Endodermal cell (in vitro differentiated cells): ENCODE measurements around the gene TUBB4A. TPM values are rescaled to one million over a fixed set of nuclear protein-coding genes. Genes with fewer than 3 reads are reported as not detected.

Source experiments
- DNase-seq: peaks from one replicate; pipeline ENCODE4 v3.0.0-alpha.2; 2017
- H3K27ac ChIP-seq: 2 replicates; pipeline ENCODE4 v1.5.1; 2013; ENCODE audit warnings: mild to moderate bottlenecking, low read depth, low read length, moderate library complexity
- H3K27me3 ChIP-seq: 2 replicates; pipeline ENCODE4 v1.6.1; 2013; ENCODE audit warnings: mild to moderate bottlenecking, low read length, moderate library complexity; ENCODE audit not compliant: insufficient read depth, control insufficient read depth, poor library complexity, severe bottlenecking
- H3K36me3 ChIP-seq: 2 replicates; pipeline ENCODE4 v1.7.0; 2013; ENCODE audit warnings: mild to moderate bottlenecking, low read length, moderate library complexity; ENCODE audit not compliant: control insufficient read depth, insufficient read depth
- H3K4me1 ChIP-seq: one replicate; pipeline ENCODE4 v1.7.0; 2013; ENCODE audit warnings: low read length; ENCODE audit not compliant: control insufficient read depth, insufficient read depth
- H3K4me3 ChIP-seq: 2 replicates; pipeline ENCODE4 v1.5.1; 2013; ENCODE audit warnings: mild to moderate bottlenecking, low read length, moderate library complexity
- H3K9ac ChIP-seq: 2 replicates; pipeline ENCODE4 v1.6.1; 2013; ENCODE audit warnings: mild to moderate bottlenecking, low read length, moderate library complexity; ENCODE audit not compliant: poor library complexity, severe bottlenecking; ENCODE audit errors: extremely low read depth
- H3K9me3 ChIP-seq: 2 replicates; pipeline ENCODE4 v1.6.1; 2013; ENCODE audit warnings: mild to moderate bottlenecking, low read length, moderate library complexity; ENCODE audit not compliant: control insufficient read depth
- H3K27ac Mint-ChIP-seq: 2 replicates; pipeline ENCODE4 v1.8.0; 2020; ENCODE audit warnings: mixed read lengths
- H3K27me3 Mint-ChIP-seq: 2 replicates; pipeline ENCODE4 v1.8.0; 2021; ENCODE audit warnings: mild to moderate bottlenecking, mixed read lengths; ENCODE audit not compliant: insufficient read depth
- H3K36me3 Mint-ChIP-seq: 2 replicates; pipeline ENCODE4 v1.8.0; 2020; ENCODE audit warnings: low read depth, mixed read lengths
- H3K4me1 Mint-ChIP-seq: 2 replicates; pipeline ENCODE4 v1.8.0; 2020; ENCODE audit warnings: mixed read lengths
- H3K4me3 Mint-ChIP-seq: 2 replicates; pipeline ENCODE4 v1.8.0; 2020; ENCODE audit warnings: mild to moderate bottlenecking, moderate library complexity, mixed read lengths
- H3K9me3 Mint-ChIP-seq: 2 replicates; pipeline ENCODE4 v1.8.0; 2020; ENCODE audit warnings: mild to moderate bottlenecking, mixed read lengths
- CTCF ChIP-seq: fragments of 200-600 bp; sonication (generic); conservative IDR thresholded peaks from 2 replicates; pipeline ENCODE4 v1.5.0; 2021; ENCODE audit warnings: antibody characterized with exemption, mild to moderate bottlenecking
- WGBS, 2 experiments: methylation state at CpG; one replicate each; pipeline versions ENCODE4 v1.1.5 to v1.1.7; 2013; ENCODE audit warnings: missing lambda C conversion rate in 2 of 2, mixed read lengths in 1 of 2; ENCODE audit not compliant: insufficient coverage in 1 of 2, insufficient read length in 1 of 2; 5-methylcytosine and 5-hydroxymethylcytosine counted together
- total RNA-seq, 2 donors: library from RNA; stranded (reverse); fragmentation: NEBNext Ultra II Directional in 1 of 2; extraction: Animal tissue kit (Norgen Biotek cat#: 25700) in 1 of 2; gene quantifications; 2 replicates in 1 of 2; 3 replicates in 1 of 2; pipeline ENCODE4 v1.2.1, GENCODE V29; 2021

TUBB4A gene
- total RNA-seq, 2 donors from 2014 or later = 5.2 to 7.5 TPM

DNA sequence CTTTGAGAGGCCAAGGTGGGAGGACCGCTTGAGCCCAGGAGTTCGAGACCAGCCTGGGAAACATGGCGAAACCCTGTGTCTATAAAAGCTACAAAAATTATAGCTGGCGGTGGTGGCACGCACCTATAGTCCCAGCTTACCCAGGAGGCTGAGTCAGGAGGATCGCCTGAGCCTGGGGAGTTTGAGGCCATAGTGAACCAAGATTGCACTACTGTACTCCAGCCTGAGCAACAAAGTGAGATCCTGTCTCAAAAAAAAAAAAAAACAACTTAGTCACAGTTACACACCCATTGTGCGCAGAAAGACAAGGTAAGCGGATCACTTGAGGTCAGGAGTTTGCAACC, 19.8 kb downstream of the TUBB4A start:
- Histone ChIP-seq H3K9ac (no peak overlapping the region), H3K4me3 (no peak overlapping the region), H3K4me1 (no peaks in the 10 kb centered on the region), H3K27ac (no peak overlapping the region), H3K27me3 (no peaks in the 10 kb centered on the region), H3K9me3 (no peaks in the 10 kb centered on the region), H3K36me3 (no peaks in the 10 kb centered on the region)
- Mint-ChIP-seq H3K9me3 (no peaks in the 10 kb centered on the region), H3K4me1 (no peaks in the 10 kb centered on the region), H3K27me3 (peaks cover 12% of the 10 kb centered on the region), H3K36me3 (no peaks in the 10 kb centered on the region), H3K4me3 (no peak overlapping the region), H3K27ac (no peak overlapping the region)
- no peak for DNase-seq
- no peak for TF ChIP-seq CTCF
- WGBS, 2 experiments = 80 to 90% methylated on average over 8 of the region's 8 CpGs

GRCh38 chr19:6481541-6482342, 20.4 kb downstream of the TUBB4A start, which contains the start of gene DENND1C:
Gene DENND1C, minus strand, starts transcription at chr19:6481787. Its CDS starts 92 bp downstream, at chr19:6481695.
- WGBS, 2 experiments = 64 to 73% methylated on average over 8 to 24 of the region's 24 CpGs
- Mint-ChIP-seq H3K9me3 (no peaks in the 10 kb centered on the region), H3K4me3 (no peak within 1 kb of the TSS), H3K27me3 (peaks cover 13% of the 10 kb centered on the region), H3K36me3 (no peaks in the 10 kb centered on the region), H3K4me1 (no peaks in the 10 kb centered on the region), H3K27ac (no peak within 1 kb of the TSS)
- Histone ChIP-seq H3K27me3 (no peaks in the 10 kb centered on the region), H3K36me3 (no peaks in the 10 kb centered on the region), H3K4me3 (no peak within 1 kb of the TSS), H3K27ac (no peak within 1 kb of the TSS), H3K9ac (no peak within 1 kb of the TSS), H3K9me3 (no peaks in the 10 kb centered on the region), H3K4me1 (no peaks in the 10 kb centered on the region)
- peak; percentile 82 for TF ChIP-seq CTCF
- peak; percentile 78 for DNase-seq

DNA sequence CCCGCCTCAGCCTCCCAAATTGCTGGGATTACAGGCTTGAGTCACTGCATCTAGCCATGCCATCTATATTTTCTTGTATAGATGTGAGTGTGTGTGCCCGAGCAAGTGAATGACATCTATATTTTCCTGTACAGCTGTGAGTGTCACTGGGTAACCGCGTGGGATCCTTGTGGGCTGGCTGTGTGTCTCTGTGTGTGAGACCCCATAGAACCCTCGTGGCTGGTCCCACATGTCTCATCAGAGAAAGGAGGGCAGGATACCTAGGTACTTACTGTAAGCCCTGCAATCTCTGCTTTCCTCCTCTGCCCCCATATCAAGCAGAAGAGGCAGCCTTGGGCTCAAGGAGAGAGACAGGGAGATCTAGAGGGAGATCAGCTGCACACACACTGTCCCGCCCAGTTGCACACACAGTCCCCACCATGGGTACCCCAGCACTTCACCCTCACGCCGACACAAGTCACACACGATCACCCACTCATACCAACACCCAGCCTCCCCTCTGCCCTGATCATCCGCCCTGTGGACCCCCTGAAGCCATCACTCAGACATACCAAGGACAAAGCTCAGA, 21.2 kb downstream of the TUBB4A start:
- H3K9ac ChIP-seq = no peak overlapping the region
- no peak overlapping the region for H3K4me3 Mint-ChIP-seq
- no peaks in the 10 kb centered on the region for H3K36me3 Mint-ChIP-seq
- no peak overlapping the region for H3K27ac ChIP-seq
- 85 to 95% methylated on average over 3 to 10 of the region's 10 CpGs for WGBS, 2 experiments
- DNase-seq = no peak
- H3K36me3 ChIP-seq = no peaks in the 10 kb centered on the region
- peaks cover 14% of the 10 kb centered on the region for H3K27me3 Mint-ChIP-seq
- H3K4me3 ChIP-seq = no peak overlapping the region
- peaks cover 4% of the 10 kb centered on the region for H3K27me3 ChIP-seq
- no peaks in the 10 kb centered on the region for H3K9me3 Mint-ChIP-seq
- no peaks in the 10 kb centered on the region for H3K4me1 ChIP-seq
- H3K9me3 ChIP-seq = no peaks in the 10 kb centered on the region
- no peak overlapping the region for H3K27ac Mint-ChIP-seq
- no peak for TF ChIP-seq CTCF
- no peaks in the 10 kb centered on the region for H3K4me1 Mint-ChIP-seq
